Measurements from ENCODE around the gene THSD4. TPM values are rescaled to one million over a fixed set of nuclear protein-coding genes. Genes with fewer than 3 reads are reported as not detected.

THSD4 gene
- total and polyA plus RNA-seq, 9 of the 15 experiments (the other 6 are each of a cell fraction or from before 2014, with no cell fraction given), result 0.04 TPM; not detected in 5

DNA sequence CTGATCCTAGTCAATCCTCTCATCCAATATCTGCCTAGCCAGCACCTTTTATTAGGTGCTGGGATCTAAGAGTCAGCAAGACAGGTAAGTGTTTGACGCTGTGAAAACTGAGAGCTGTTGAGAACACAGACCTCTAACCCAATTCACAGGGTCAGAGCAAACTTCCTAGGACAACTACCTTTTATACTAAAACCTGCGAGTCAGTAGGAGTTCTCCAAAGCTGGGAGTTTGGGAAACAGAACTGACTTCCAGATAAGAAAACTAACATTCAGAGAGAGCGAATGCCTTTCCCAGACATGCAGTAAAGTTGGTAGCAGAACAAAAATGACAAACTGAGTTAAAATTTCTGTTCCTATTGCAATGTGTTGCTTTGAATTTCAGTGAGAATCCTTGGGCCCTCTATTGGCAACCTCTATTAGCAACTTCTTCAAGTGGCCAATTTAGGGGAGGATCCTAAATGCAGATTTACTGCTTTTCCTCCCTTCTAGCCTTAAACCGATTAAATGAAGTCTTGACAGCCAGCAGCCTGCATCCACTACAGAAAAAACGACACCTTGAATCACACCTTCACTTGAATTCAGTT, 706.4 kb downstream of the THSD4 start:
- intact Hi-C loops (cut with micrococcal nuclease), result no loop called here
- Histone ChIP-seq H3K4me1 (replicated peaks in 1 of 2; ENCODE audit: control insufficient read depth in 2 of 2, insufficient read depth in 2 of 2, low read length in 2 of 2) (no peaks in the 10 kb centered on the region), H3K9ac (ENCODE audit: insufficient read depth in 1 of 2, low read depth in 2 of 2, low read length in 2 of 2) (no peak overlapping the region), H3K79me2 (ENCODE audit: control insufficient read depth, insufficient read depth, low read length) (no peaks in the 10 kb centered on the region), H3K9me3 (replicated peaks; ENCODE audit: control insufficient read depth, insufficient read depth, low read depth, low read length) (0 out of 2 replicates have a peak, but pooled peaks cover 3% of the 10 kb centered on the region), H3K36me3 (ENCODE audit: control insufficient read depth, insufficient read depth, low read length) (no peaks in the 10 kb centered on the region), H3K27ac (ENCODE audit: extremely low read depth, low read depth, low read length) (no peak overlapping the region), H3K4me3 (no peak overlapping the region), H3K9me1 (ENCODE audit: control insufficient read depth, insufficient read depth, low read length) (no peaks in the 10 kb centered on the region), H3K27me3 (ENCODE audit: control insufficient read depth in 2 of 2, insufficient read depth in 2 of 2, low read length in 2 of 2) (peaks cover 4 to 15% of the 10 kb centered on the region in 2 experiments; a peak in 2 of 5 replicates), H3K4me2 (ENCODE audit: insufficient read depth, low read length) (no peak overlapping the region), H4K20me1 (replicated peaks; ENCODE audit: control insufficient read depth, insufficient read depth, low read length) (no peaks in the 10 kb centered on the region), H2AFZ (ENCODE audit: low read depth, low read length) (no peak overlapping the region)
- 4% methylated on average over 5 of the region's 5 CpGs for WGBS (ENCODE audit: insufficient coverage, low coverage, missing lambda C conversion rate)
- in situ Hi-C loops (cut with MboI), result no loop called here
- BruUV-seq (replicated peaks), result no TSS peak
- ATAC-seq, result no peak
- CTCF ChIA-PET (ENCODE audit: low intra/inter-chr PET ratio), result no interaction called here
- no peak for FAIRE-seq
- DNase-seq (ENCODE audit: extremely low read depth in 1 of 4, low spot score in 3 of 4), result no peak
- peak; percentile 82 for TF ChIP-seq ZNF274 (IDR thresholded peaks at IDR 0.05; ENCODE audit: borderline replicate concordance, low read depth, low read length)
- TF ChIP-seq SRSF7 (optimal IDR thresholded peaks at IDR 0.05; ENCODE audit: low read depth, low read length), result no peak
- no peak for TF ChIP-seq GABPA (tag; conservative IDR thresholded peaks at IDR 0.05; ENCODE audit: low read depth)
- no peak for TF ChIP-seq TAL1 (IDR thresholded peaks at IDR 0.05)
- no peak for TF ChIP-seq MLX (CRISPR knock-in tag; conservative IDR thresholded peaks at IDR 0.05)
- POLR2A ChIA-PET, result no interaction called here
